K562 (cell line): ENCODE results near the gene TMC4. TPM values are rescaled to one million over a fixed set of nuclear protein-coding genes. Genes with fewer than 3 reads are reported as not detected.

Source experiments
- CHD7 ChIP-seq: fragments of 200-600 bp; sonication (generic); IDR thresholded peaks from one replicate; pipeline ENCODE4 v1.6.1; 2012; ENCODE audit warnings: mild to moderate bottlenecking, low read depth, low read length, inconsistent platforms
- KLF6 ChIP-seq: fragments of 250-450 bp; sonication (Bioruptor Pico); IDR thresholded peaks from 2 replicates; pipeline ENCODE4 v1.4.0; 2020; ENCODE audit warnings: mild to moderate bottlenecking, moderate library complexity, borderline replicate concordance
- MITF ChIP-seq: IDR thresholded peaks from 2 replicates; pipeline ENCODE4 v1.6.1; 2014; ENCODE audit warnings: antibody characterized with exemption
- SAFB2 ChIP-seq: fragments of 200-400 bp; formaldehyde crosslinking; IDR thresholded peaks from 2 replicates; pipeline ENCODE4 v1.6.1; 2018; ENCODE audit warnings: borderline replicate concordance, low read length, low read depth, moderate library complexity; ENCODE audit not compliant: severe bottlenecking
- SMAD4 ChIP-seq: fragments of 250-450 bp; sonication (Bioruptor Pico); conservative IDR thresholded peaks from 2 replicates; pipeline ENCODE4 v1.8.0; 2021; ENCODE audit warnings: inconsistent platforms, mild to moderate bottlenecking, moderate library complexity
- SNRNP70 ChIP-seq: fragments of 200-400 bp; formaldehyde crosslinking; optimal IDR thresholded peaks from 2 replicates; pipeline ENCODE3; 2017; ENCODE audit warnings: low read depth, low read length
- polyA plus RNA-seq, 8 experiments: library from polyadenylated mRNA; depleted of rRNA in 4 of 8; stranded (reverse) in 5 of 8; unstranded in 3 of 8; fragments of >200 nt; fragmentation: Nextera tagmentation in 2 of 8; fragmentation: Illumina TruSeq in 1 of 8; extraction: Ambion mirVana in 2 of 8; extraction: Trizol in 1 of 8; gene quantifications; 2 replicates each; pipeline versions ENCODE4 v1.2.1 to v1.2.3, GENCODE V29; 2011 to 2014; ENCODE audit warnings: inconsistent platforms in 1 of 8, missing spikeins in 1 of 8
- total RNA-seq, 7 experiments: library from RNA; depleted of rRNA in 6 of 7; stranded (reverse); fragments of >200 nt in 6 of 7; fragmentation: Illumina TruSeq in 2 of 7; extraction: Trizol in 2 of 7; gene quantifications; 2 replicates each; pipeline versions ENCODE4 v1.2.1 to v1.2.3, GENCODE V29; 2011 to 2021; ENCODE audit warnings: low replicate concordance in 1 of 7
- TF ChIP-seq, protein P1 (sequence below): sonication (generic); formaldehyde crosslinking; IDR thresholded peaks from 2 replicates; pipeline ENCODE4 v1.8.0; 2022; ENCODE audit warnings: mild to moderate bottlenecking, missing genetic modification reagents

The TMC4 gene
- total and polyA plus RNA-seq, 9 of the 15 experiments (the other 6 are each of a cell fraction or from before 2014, with no cell fraction given), result 0.12 to 0.79 (median 0.36) TPM; not detected in 2

GRCh38 chr19:54207983-54208783, 35.2 kb upstream of the TMC4 start (continued):
- TF ChIP-seq MITF, result peak; percentile 38; the same call in 1 of the 2 replicates
- peak; percentile 89 for TF ChIP-seq SMAD4 (CRISPR knock-in tag)
- no peak for TF ChIP-seq KLF6 (CRISPR knock-in tag)
- peak; percentile 85 for TF ChIP-seq SNRNP70
- TF ChIP-seq SAFB2, result no peak
- TF ChIP-seq, protein P1, sequence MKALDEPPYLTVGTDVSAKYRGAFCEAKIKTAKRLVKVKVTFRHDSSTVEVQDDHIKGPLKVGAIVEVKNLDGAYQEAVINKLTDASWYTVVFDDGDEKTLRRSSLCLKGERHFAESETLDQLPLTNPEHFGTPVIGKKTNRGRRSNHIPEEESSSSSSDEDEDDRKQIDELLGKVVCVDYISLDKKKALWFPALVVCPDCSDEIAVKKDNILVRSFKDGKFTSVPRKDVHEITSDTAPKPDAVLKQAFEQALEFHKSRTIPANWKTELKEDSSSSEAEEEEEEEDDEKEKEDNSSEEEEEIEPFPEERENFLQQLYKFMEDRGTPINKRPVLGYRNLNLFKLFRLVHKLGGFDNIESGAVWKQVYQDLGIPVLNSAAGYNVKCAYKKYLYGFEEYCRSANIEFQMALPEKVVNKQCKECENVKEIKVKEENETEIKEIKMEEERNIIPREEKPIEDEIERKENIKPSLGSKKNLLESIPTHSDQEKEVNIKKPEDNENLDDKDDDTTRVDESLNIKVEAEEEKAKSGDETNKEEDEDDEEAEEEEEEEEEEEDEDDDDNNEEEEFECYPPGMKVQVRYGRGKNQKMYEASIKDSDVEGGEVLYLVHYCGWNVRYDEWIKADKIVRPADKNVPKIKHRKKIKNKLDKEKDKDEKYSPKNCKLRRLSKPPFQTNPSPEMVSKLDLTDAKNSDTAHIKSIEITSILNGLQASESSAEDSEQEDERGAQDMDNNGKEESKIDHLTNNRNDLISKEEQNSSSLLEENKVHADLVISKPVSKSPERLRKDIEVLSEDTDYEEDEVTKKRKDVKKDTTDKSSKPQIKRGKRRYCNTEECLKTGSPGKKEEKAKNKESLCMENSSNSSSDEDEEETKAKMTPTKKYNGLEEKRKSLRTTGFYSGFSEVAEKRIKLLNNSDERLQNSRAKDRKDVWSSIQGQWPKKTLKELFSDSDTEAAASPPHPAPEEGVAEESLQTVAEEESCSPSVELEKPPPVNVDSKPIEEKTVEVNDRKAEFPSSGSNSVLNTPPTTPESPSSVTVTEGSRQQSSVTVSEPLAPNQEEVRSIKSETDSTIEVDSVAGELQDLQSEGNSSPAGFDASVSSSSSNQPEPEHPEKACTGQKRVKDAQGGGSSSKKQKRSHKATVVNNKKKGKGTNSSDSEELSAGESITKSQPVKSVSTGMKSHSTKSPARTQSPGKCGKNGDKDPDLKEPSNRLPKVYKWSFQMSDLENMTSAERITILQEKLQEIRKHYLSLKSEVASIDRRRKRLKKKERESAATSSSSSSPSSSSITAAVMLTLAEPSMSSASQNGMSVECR (CRISPR knock-in tag), result peak; percentile 74
- TF ChIP-seq CHD7, result no peak
